ENCODE results near the gene CNTN2.

The CNTN2 gene

GRCh38 chr1:205017766-205018165 lies 25.2 kb upstream of the CNTN2 start:
- H4K20me1 ChIP-seq, result no peaks in the 10 kb centered on the region
- TF ChIP-seq Cebpa-rat (IDR thresholded peaks at IDR 0.05), result no peak
- no peak overlapping the region for H3K9ac ChIP-seq
- H3K27ac ChIP-seq, result no peak overlapping the region
- no peaks in the 10 kb centered on the region for H3K9me3 ChIP-seq
- H3K36me3 ChIP-seq, result no peaks in the 10 kb centered on the region
- H3K4me3 ChIP-seq, result no peak overlapping the region
- no peak overlapping the region for H3K4me2 ChIP-seq
- peaks cover 21% of the 10 kb centered on the region for H3K4me1 ChIP-seq
- no peaks in the 10 kb centered on the region for H3K27me3 ChIP-seq

GRCh38 chr1:205018381-205018780 lies 24.6 kb upstream of the CNTN2 start:
- Histone ChIP-seq H4K20me1 (no peaks in the 10 kb centered on the region), H3K27ac (no peak overlapping the region), H3K4me3 (no peak overlapping the region), H3K9me3 (no peaks in the 10 kb centered on the region), H3K9ac (no peak overlapping the region), H3K4me1 (peaks cover 15% of the 10 kb centered on the region), H3K4me2 (no peak overlapping the region), H3K27me3 (no peaks in the 10 kb centered on the region), H3K36me3 (no peaks in the 10 kb centered on the region)
- no peak for TF ChIP-seq Cebpa-rat (IDR thresholded peaks at IDR 0.05)

GRCh38 chr1:205020466-205020865 lies 22.5 kb upstream of the CNTN2 start:
- Histone ChIP-seq H3K4me3 (no peak overlapping the region), H3K36me3 (no peaks in the 10 kb centered on the region), H3K4me2 (no peak overlapping the region), H3K27ac (no peak overlapping the region), H3K9ac (no peak overlapping the region), H4K20me1 (no peaks in the 10 kb centered on the region), H3K4me1 (no peaks in the 10 kb centered on the region), H3K9me3 (no peaks in the 10 kb centered on the region), H3K27me3 (no peaks in the 10 kb centered on the region)
- TF ChIP-seq Cebpa-rat (IDR thresholded peaks at IDR 0.05), result no peak

GRCh38 chr1:205024679-205025078 lies 18.3 kb upstream of the CNTN2 start:
- H3K9ac ChIP-seq, result no peak overlapping the region
- no peaks in the 10 kb centered on the region for H3K9me3 ChIP-seq
- no peak overlapping the region for H3K27ac ChIP-seq
- no peaks in the 10 kb centered on the region for H4K20me1 ChIP-seq
- peaks cover 4% of the 10 kb centered on the region; the same call in 1 of the 2 replicates for H3K4me1 ChIP-seq
- H3K36me3 ChIP-seq, result no peaks in the 10 kb centered on the region
- no peak overlapping the region for H3K4me2 ChIP-seq
- H3K27me3 ChIP-seq, result no peaks in the 10 kb centered on the region
- no peak for TF ChIP-seq Cebpa-rat (IDR thresholded peaks at IDR 0.05)
- no peak overlapping the region for H3K4me3 ChIP-seq

- H3K36me3 ChIP-seq, result no peaks in the 10 kb centered on the region
- no peaks in the 10 kb centered on the region for H4K20me1 ChIP-seq
- H3K4me3 ChIP-seq, result no peak overlapping the region
- no peak overlapping the region for H3K9ac ChIP-seq
- H3K4me1 ChIP-seq, result peaks cover 8% of the 10 kb centered on the region
- TF ChIP-seq Cebpa-rat (IDR thresholded peaks at IDR 0.05), result no peak
- H3K9me3 ChIP-seq, result no peaks in the 10 kb centered on the region
- no peak overlapping the region for H3K27ac ChIP-seq
- H3K27me3 ChIP-seq, result 0 out of 2 replicates have a peak, but pooled peaks cover 1% of the 10 kb centered on the region
- H3K4me2 ChIP-seq, result no peak overlapping the region
Measured at GRCh38 chr1:205025239-205025638, 17.8 kb upstream of the CNTN2 start.

GRCh38 chr1:205026181-205026580 lies 16.8 kb upstream of the CNTN2 start:
- Histone ChIP-seq H3K36me3 (no peaks in the 10 kb centered on the region), H3K27ac (no peak overlapping the region), H3K9ac (no peak overlapping the region), H4K20me1 (no peaks in the 10 kb centered on the region), H3K27me3 (0 out of 2 replicates have a peak, but pooled peaks cover 6% of the 10 kb centered on the region), H3K4me3 (no peak overlapping the region), H3K9me3 (no peaks in the 10 kb centered on the region), H3K4me2 (no peak overlapping the region), H3K4me1 (peaks cover 17% of the 10 kb centered on the region)
- no peak for TF ChIP-seq Cebpa-rat (IDR thresholded peaks at IDR 0.05)

- H3K4me3 ChIP-seq, result no peak overlapping the region
- H4K20me1 ChIP-seq, result no peaks in the 10 kb centered on the region
- peaks cover 21% of the 10 kb centered on the region for H3K4me1 ChIP-seq
- no peak overlapping the region for H3K27ac ChIP-seq
- H3K4me2 ChIP-seq, result no peak overlapping the region
- no peaks in the 10 kb centered on the region for H3K36me3 ChIP-seq
- 0 out of 2 replicates have a peak, but pooled peaks cover 6% of the 10 kb centered on the region for H3K27me3 ChIP-seq
- H3K9ac ChIP-seq, result no peak overlapping the region
- no peaks in the 10 kb centered on the region for H3K9me3 ChIP-seq
- no peak for TF ChIP-seq Cebpa-rat (IDR thresholded peaks at IDR 0.05)
Measured at GRCh38 chr1:205028390-205028789, 14.6 kb upstream of the CNTN2 start.

- H3K27me3 ChIP-seq, result 0 out of 2 replicates have a peak, but pooled peaks cover 6% of the 10 kb centered on the region
- no peaks in the 10 kb centered on the region for H3K36me3 ChIP-seq
- no peak overlapping the region for H3K27ac ChIP-seq
- H3K4me2 ChIP-seq, result no peak overlapping the region
- H3K4me3 ChIP-seq, result no peak overlapping the region
- TF ChIP-seq Cebpa-rat (IDR thresholded peaks at IDR 0.05), result no peak
- H3K4me1 ChIP-seq, result peaks cover 21% of the 10 kb centered on the region
- no peak overlapping the region for H3K9ac ChIP-seq
- H3K9me3 ChIP-seq, result no peaks in the 10 kb centered on the region
- no peaks in the 10 kb centered on the region for H4K20me1 ChIP-seq
Measured at GRCh38 chr1:205028924-205029323, 14.1 kb upstream of the CNTN2 start.

- TF ChIP-seq Cebpa-rat (IDR thresholded peaks at IDR 0.05), result no peak
- H3K9me3 ChIP-seq, result no peaks in the 10 kb centered on the region
Measured at GRCh38 chr1:205030241-205030640, 12.8 kb upstream of the CNTN2 start.

GRCh38 chr1:205030896-205031295 lies 12.1 kb upstream of the CNTN2 start:
- Histone ChIP-seq H3K4me2 (peak overlapping the region; percentile 74), H3K9ac (peak overlapping the region; percentile 4; the same call in 1 of the 2 replicates), H3K36me3 (no peaks in the 10 kb centered on the region), H3K4me3 (no peak overlapping the region), H3K4me1 (peaks cover 21% of the 10 kb centered on the region), H4K20me1 (no peaks in the 10 kb centered on the region), H3K9me3 (no peaks in the 10 kb centered on the region), H3K27me3 (0 out of 2 replicates have a peak, but pooled peaks cover 6% of the 10 kb centered on the region), H3K27ac (no peak overlapping the region)
- no peak for TF ChIP-seq Cebpa-rat (IDR thresholded peaks at IDR 0.05)

More at GRCh38 chr1:205030241-205030640, 12.8 kb upstream of the CNTN2 start:
- 0 out of 2 replicates have a peak, but pooled peaks cover 6% of the 10 kb centered on the region for H3K27me3 ChIP-seq
- no peak overlapping the region for H3K9ac ChIP-seq
- peaks cover 21% of the 10 kb centered on the region for H3K4me1 ChIP-seq
- H3K4me3 ChIP-seq, result no peak overlapping the region
- no peak overlapping the region for H3K27ac ChIP-seq
- H3K36me3 ChIP-seq, result no peaks in the 10 kb centered on the region
- no peaks in the 10 kb centered on the region for H4K20me1 ChIP-seq
- H3K4me2 ChIP-seq, result peak overlapping the region; percentile 74

GRCh38 chr1:205032508-205032907 lies 10.5 kb upstream of the CNTN2 start:
- H3K36me3 ChIP-seq, result no peaks in the 10 kb centered on the region
- no peak overlapping the region for H3K4me3 ChIP-seq
- H4K20me1 ChIP-seq, result no peaks in the 10 kb centered on the region
- no peak overlapping the region for H3K27ac ChIP-seq
- H3K27me3 ChIP-seq, result 0 out of 2 replicates have a peak, but pooled peaks cover 6% of the 10 kb centered on the region
- no peaks in the 10 kb centered on the region for H3K9me3 ChIP-seq
- H3K4me2 ChIP-seq, result no peak overlapping the region
- no peak for TF ChIP-seq Cebpa-rat (IDR thresholded peaks at IDR 0.05)
- no peak overlapping the region for H3K9ac ChIP-seq
- H3K4me1 ChIP-seq, result peaks cover 21% of the 10 kb centered on the region

All from BLaER1 (cell line).